Fibroblast of lung (primary cell): ENCODE measurements around the gene VCPKMT.

Experiments used
- CTCF ChIP-seq, 2 donors: IDR thresholded peaks in 1 of 2; conservative IDR thresholded peaks in 1 of 2; 1 replicate in 1 of 2; 2 replicates in 1 of 2; pipeline ENCODE4 v1.5.1; 2011 to 2012; ENCODE audit warnings: low read length in 2 of 2, control low read depth in 1 of 2, inconsistent platforms in 1 of 2, low read depth in 1 of 2, mild to moderate bottlenecking in 1 of 2
- EZH2 ChIP-seq: IDR thresholded peaks from 2 replicates; pipeline ENCODE4 v1.5.1; 2012; ENCODE audit warnings: low read length, control low read depth, mild to moderate bottlenecking; ENCODE audit errors: missing control alignments

- no peak for TF ChIP-seq CTCF (conservative IDR thresholded peaks at IDR 0.05 in 1 of 2, IDR thresholded peaks at IDR 0.05 in 1 of 2; ENCODE audit: low read depth in 1 of 2, low read length in 2 of 2)
- TF ChIP-seq EZH2 = no peak
These were observed 1.1 kb upstream of the VCPKMT start for GRCh38 chr14:50117456-50117855.
